GM12873 (cell line): ENCODE measurements around the gene NXNL1.
A peak's percentile ranks its signal among the peaks of the same experiment; 100 is the strongest.

ENCODE experiments used
- TF ChIP-seq, protein P1 (sequence below): IDR thresholded peaks from 2 replicates; pipeline ENCODE4 v1.5.1; 2012; ENCODE audit warnings: low read depth, mild to moderate bottlenecking, moderate library complexity, low read length, control low read depth; ENCODE audit not compliant: insufficient read depth; ENCODE audit errors: missing control alignments

NXNL1 gene

DNA sequence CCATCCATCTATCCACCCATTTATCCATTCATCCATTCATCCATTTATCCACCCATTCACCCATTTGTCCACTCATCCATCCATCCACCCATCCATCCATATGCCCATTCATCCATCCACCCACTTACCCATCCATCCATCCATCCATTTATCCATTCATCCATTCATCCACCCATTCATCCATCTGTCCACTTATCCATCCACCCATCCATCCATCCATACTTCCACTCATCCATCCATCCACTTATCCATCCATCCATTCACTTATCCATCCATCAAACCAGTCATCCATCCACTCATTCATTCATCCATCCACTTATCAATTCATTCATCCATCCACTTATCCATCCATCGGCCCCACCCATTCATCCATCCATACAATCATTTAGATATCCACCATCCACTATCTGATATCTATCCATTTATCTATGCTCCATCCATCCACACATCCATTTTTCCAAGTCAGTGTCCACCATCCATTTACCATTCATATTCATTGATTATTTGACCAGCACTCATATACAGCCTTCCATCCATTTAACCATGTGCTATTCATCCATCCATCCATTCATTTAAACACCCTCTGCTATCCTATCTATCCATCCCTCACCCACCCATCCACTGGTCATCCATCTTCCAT is 15.1 kb downstream of the NXNL1 start:
- TF ChIP-seq, protein P1, sequence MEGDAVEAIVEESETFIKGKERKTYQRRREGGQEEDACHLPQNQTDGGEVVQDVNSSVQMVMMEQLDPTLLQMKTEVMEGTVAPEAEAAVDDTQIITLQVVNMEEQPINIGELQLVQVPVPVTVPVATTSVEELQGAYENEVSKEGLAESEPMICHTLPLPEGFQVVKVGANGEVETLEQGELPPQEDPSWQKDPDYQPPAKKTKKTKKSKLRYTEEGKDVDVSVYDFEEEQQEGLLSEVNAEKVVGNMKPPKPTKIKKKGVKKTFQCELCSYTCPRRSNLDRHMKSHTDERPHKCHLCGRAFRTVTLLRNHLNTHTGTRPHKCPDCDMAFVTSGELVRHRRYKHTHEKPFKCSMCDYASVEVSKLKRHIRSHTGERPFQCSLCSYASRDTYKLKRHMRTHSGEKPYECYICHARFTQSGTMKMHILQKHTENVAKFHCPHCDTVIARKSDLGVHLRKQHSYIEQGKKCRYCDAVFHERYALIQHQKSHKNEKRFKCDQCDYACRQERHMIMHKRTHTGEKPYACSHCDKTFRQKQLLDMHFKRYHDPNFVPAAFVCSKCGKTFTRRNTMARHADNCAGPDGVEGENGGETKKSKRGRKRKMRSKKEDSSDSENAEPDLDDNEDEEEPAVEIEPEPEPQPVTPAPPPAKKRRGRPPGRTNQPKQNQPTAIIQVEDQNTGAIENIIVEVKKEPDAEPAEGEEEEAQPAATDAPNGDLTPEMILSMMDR = no peak

DNA sequence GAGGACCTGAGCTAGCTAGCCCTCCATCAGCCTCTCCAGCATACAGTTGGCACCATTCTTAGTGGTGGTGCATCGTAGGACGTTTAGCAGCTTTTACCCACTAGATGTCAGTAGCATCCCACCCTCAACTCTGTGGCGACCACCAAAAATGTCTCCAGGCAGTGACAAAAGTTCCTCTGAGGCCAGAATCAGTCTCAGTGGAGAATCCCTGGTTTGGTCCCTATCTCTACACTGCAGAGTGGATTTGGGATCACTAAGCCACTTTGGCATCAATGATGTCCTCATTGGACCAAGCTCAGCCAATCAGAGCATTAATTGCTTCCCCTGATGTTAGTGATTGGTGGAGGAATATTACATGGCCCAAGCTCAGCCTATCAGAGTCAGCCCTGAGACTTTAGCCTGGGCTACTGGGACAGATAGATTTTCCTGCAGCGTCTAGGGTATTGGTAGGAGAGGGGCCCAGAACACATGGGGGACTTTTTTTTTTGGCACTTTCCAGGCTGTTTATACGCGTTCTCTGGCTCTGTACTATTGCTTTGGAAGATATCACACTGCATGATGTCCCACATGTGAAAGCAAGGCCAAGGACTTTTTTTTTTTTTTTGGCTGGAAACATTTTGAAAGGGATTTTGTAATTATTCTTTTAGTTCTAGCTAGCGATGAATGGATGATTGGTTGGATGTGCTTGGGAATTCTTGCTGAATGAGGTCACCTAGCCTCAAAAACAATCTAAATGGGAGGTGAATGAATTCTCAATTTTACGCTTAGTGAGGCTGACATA is 19.3 kb downstream of the NXNL1 start:
- TF ChIP-seq, protein P1 = peak; percentile 74

DNA sequence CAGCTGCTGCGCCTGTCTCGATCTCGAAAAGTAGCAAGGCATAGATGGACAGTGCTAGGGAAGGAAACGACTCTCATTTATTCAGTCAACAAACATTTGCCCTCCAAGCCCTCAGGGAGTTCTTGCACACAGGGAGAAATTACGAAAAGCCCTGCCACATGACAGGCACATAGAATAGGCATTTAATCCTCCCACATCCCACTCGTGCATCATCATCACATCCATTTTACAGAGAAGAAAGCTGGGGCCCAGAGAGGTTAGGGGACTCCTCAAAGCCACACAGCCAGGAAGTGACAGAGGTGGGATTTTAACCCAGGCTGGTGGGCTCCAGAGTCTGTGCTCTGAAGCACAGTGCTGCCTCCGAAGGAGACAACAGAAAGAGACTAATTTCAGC is 23.9 kb downstream of the NXNL1 start:
- TF ChIP-seq, protein P1 = no peak

DNA sequence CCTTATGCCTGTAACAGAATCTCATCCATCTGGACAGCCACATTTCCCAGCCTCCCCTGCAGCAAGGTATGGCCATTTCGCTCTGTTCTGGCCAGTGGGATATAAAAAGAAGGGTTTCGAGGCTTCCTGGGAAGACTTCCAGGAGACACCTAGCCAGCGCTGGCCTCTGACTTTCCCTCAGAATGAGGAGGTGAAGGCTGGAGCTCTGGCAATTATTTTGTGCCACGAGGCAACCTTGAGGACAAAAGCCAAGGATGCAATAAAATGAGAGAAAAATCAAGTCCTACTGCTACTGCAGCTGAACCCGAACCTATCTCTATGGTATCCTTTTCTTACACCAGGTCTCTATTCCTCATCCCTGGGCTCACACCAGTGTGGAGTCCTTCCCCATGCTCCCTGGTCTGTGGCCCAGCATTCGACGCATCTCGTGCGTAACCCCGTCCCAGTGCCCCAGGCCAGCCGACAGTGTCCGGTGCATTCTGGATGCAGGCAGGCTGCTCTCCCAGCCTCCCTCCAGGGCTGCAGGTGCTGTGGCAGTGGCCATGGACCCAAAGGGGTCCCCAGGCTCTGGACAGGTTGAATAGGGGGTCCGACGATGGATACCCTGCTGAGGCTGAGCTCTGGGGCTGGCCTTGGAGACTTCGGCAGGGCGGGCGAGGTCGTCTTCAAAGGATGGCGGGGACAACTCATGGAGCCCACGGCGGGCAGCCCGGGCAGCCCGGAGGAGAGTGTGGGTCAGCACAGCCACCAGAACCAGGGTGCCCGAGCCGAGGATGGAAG is 24.4 kb downstream of the NXNL1 start:
- TF ChIP-seq, protein P1 = no peak

DNA sequence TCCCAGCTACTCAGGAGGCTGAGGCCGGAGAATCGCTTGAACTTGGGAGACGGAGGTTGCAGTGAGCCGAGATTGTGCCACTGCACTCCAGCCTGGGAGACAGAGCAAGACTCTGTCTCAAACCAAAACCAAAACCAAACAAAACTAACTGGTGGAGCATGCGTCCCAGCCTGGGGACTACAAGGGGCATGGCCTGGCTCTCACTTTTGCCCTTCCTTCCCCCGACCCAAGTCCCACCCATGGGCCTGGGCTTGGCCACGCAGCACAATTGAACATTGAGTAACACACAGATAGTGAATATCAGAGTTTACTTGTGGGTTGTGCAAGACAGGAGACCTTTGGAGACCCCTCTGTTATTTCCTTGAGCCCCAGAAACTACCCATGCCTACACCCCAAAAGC is 25.5 kb downstream of the NXNL1 start:
- TF ChIP-seq, protein P1 = no peak

DNA sequence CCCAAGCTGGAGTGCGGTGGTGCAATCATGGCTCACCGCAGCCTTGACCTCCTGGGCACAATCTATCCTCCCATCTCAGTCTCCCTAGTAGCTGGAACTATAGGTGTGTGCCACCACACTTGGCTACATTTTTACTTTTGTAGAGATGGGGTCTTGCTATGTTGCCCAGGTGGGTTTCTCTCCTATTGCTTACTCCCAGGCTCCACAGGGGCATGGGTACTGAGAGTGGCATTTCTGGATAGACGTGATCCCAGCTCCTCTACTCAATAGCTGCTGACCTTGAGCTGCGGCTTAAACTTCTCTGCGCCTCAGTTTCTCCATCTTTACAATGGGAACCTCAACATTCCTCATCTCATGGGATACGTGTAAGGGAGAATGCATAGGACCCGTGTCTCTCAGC is 29.3 kb downstream of the NXNL1 start:
- TF ChIP-seq, protein P1 = no peak

DNA sequence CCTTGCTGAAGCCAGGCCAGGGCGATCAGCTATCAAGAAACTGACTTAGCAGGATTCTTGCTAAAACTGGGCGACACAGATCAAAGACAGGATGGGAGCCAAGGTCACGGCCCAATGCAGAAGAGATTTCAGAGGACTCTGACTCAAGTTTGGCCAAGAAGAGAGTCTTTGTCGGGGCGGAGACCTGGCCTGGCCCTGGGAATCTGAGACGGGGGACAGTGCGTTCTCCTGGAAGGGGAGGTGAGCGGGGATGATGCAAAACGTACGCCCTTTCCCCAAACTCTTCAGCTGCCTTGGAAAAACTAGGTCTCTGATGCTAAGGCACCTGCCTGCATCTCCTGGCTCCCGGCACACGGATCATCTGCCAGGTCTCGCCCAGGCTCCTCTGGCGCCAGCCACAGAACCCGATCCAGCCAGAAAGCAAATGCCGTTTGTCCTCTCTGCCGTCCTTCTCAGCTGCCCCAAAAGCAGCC is 31.0 kb downstream of the NXNL1 start:
- TF ChIP-seq, protein P1 = no peak
